Osteocyte (in vitro differentiated cells): ENCODE results near the gene TAF4. TPM values are rescaled to one million over a fixed set of nuclear protein-coding genes. Genes with fewer than 3 reads are reported as not detected.
A peak's percentile ranks its signal among the peaks of the same experiment; 100 is the strongest.

ENCODE experiments used
- DNase-seq: peaks from one replicate; pipeline ENCODE4 v3.0.0; 2021; ENCODE audit warnings: mixed read lengths; ENCODE audit not compliant: unreplicated experiment; ENCODE audit errors: extremely low spot score
- H3K27ac Mint-ChIP-seq: one replicate; pipeline ENCODE4 v1.8.0; 2021; ENCODE audit warnings: mild to moderate bottlenecking, mixed read lengths; ENCODE audit not compliant: unreplicated experiment
- H3K27me3 Mint-ChIP-seq: one replicate; pipeline ENCODE4 v1.8.0; 2021; ENCODE audit warnings: mixed read lengths; ENCODE audit not compliant: unreplicated experiment
- H3K36me3 Mint-ChIP-seq: one replicate; pipeline ENCODE4 v1.8.0; 2021; ENCODE audit warnings: mixed read lengths; ENCODE audit not compliant: unreplicated experiment
- H3K4me1 Mint-ChIP-seq: one replicate; pipeline ENCODE4 v1.8.0; 2021; ENCODE audit warnings: mixed read lengths; ENCODE audit not compliant: unreplicated experiment
- H3K4me3 Mint-ChIP-seq: one replicate; pipeline ENCODE4 v1.8.0; 2021; ENCODE audit warnings: mild to moderate bottlenecking, moderate library complexity, mixed read lengths; ENCODE audit not compliant: unreplicated experiment
- H3K9me3 Mint-ChIP-seq: one replicate; pipeline ENCODE4 v1.8.0; 2021; ENCODE audit warnings: mixed read lengths; ENCODE audit not compliant: unreplicated experiment
- total RNA-seq: library from RNA; stranded (reverse); gene quantifications from 2 replicates; pipeline ENCODE4 v1.2.1, GENCODE V29; 2021
- TF ChIP-seq, protein P1 (sequence below): fragments of 200-600 bp; sonication (generic); IDR thresholded peaks from 2 replicates; pipeline ENCODE4 v1.5.0; 2021; ENCODE audit warnings: antibody characterized with exemption, mild to moderate bottlenecking, moderate library complexity

TAF4 gene
- total RNA-seq, 1 donor from 2014 or later: 22.8 TPM

GRCh38 chr20:61960836-61961235 lies 104.8 kb downstream of the TAF4 start:
- Mint-ChIP-seq H3K36me3 (no peaks in the 10 kb centered on the region), H3K27ac (no peak overlapping the region), H3K4me3 (no peak overlapping the region), H3K9me3 (no peaks in the 10 kb centered on the region), H3K4me1 (peaks cover 13% of the 10 kb centered on the region), H3K27me3 (no peaks in the 10 kb centered on the region)
- TF ChIP-seq, protein P1, sequence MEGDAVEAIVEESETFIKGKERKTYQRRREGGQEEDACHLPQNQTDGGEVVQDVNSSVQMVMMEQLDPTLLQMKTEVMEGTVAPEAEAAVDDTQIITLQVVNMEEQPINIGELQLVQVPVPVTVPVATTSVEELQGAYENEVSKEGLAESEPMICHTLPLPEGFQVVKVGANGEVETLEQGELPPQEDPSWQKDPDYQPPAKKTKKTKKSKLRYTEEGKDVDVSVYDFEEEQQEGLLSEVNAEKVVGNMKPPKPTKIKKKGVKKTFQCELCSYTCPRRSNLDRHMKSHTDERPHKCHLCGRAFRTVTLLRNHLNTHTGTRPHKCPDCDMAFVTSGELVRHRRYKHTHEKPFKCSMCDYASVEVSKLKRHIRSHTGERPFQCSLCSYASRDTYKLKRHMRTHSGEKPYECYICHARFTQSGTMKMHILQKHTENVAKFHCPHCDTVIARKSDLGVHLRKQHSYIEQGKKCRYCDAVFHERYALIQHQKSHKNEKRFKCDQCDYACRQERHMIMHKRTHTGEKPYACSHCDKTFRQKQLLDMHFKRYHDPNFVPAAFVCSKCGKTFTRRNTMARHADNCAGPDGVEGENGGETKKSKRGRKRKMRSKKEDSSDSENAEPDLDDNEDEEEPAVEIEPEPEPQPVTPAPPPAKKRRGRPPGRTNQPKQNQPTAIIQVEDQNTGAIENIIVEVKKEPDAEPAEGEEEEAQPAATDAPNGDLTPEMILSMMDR: no peak
- DNase-seq: peak; percentile 40

DNA sequence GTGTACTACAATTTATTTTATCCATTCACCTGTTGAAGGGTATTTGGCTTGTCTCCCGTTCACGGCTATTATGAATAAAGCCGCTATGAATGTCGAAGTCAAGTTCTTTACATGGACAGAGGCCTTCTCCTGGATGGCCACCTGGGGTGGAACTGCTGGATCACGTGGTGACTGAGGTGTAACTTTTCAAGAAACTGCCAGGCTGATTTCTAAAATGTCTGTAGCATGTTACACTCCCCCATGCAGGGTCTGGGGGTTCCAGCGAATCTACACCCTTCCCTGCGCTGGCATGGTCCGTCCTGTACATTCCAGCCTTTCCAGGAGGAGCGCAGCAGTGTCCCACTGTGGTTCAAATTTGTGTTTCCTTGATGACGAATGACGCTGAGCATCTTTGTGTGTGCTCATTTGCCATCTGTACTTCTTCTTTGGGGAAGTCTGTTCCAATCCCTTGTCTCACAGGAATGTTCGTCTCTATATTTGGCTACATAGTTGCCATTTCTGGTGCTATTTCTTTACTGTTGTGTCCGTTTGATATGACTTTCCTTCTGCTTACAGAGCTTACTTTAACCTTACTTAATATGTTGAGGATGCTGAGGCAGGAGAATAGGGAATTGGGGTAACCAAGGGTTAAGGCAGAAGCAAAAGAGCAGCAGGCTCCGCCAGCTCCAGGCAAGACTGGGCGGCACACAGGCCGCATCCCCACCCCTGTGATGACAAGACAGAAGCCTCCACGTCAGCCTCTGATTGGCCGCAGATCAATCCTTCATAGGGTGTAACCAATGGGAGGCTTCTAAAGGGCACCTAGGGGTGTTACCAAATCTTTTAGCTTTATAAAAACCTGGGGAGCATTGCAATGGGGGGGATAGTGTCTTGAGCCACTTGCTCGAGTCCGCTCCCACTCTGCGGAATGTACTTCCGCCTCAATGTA lies 106.6 kb downstream of the TAF4 start:
- H3K9me3 Mint-ChIP-seq: no peaks in the 10 kb centered on the region
- H3K4me1 Mint-ChIP-seq: peaks cover 29% of the 10 kb centered on the region
- H3K27ac Mint-ChIP-seq: no peak overlapping the region
- peak; percentile 75 for DNase-seq
- no peaks in the 10 kb centered on the region for H3K36me3 Mint-ChIP-seq
- H3K27me3 Mint-ChIP-seq: no peaks in the 10 kb centered on the region
- no peak overlapping the region for H3K4me3 Mint-ChIP-seq
- TF ChIP-seq, protein P1: no peak

DNA sequence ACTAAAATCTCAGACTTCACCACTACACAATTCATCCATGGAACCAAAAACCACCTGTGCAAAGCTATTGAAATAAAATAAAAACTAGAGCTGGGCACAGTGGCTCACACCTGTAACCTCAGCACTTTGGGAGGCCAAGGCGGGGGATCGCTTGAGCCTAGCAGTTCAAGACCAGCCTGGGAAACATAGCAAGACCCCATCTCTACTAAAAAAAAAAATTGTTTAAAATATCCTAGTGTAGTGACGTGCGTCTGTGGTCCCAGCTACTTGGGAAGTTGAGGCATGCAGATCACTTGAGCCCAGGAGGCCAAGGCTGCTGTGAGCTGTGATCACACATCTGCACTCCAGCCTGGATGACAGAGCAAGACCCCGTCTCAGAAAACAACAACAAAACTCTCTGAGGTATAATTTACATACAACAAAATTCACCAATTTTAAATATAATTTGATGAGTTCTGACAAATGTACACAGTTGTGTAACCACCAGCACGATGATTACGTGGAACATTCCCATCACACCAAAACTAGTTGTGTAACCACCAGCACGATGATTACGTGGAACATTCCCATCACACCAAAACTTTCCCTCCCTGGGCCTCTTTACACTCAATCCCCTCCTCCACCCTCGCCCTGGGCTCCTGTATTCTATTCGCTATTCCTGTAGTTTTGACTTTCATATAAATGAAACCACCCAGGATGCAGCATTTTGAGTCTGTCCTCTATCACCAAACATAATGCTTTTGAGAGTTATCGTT lies 107.5 kb downstream of the TAF4 start:
- Mint-ChIP-seq H3K27ac (no peak overlapping the region), H3K4me1 (peaks cover 29% of the 10 kb centered on the region), H3K9me3 (no peaks in the 10 kb centered on the region), H3K27me3 (no peaks in the 10 kb centered on the region), H3K36me3 (no peaks in the 10 kb centered on the region), H3K4me3 (no peak overlapping the region)
- TF ChIP-seq, protein P1: no peak
- DNase-seq: peak; percentile 25

- Mint-ChIP-seq H3K27me3 (no peaks in the 10 kb centered on the region), H3K27ac (no peak overlapping the region), H3K36me3 (no peaks in the 10 kb centered on the region), H3K4me3 (no peak overlapping the region), H3K4me1 (peaks cover 29% of the 10 kb centered on the region), H3K9me3 (no peaks in the 10 kb centered on the region)
- DNase-seq: peak; percentile 3
- TF ChIP-seq, protein P1: no peak
Measured at GRCh38 chr20:61956396-61957342, 109.0 kb downstream of the TAF4 start.
